SK-N-SH (cell line): Measurements from ENCODE around the gene CDH18.

Experiments used
- CTCF ChIP-seq: fragments of 200-600 bp; sonication (generic); IDR thresholded peaks from 2 replicates; pipeline ENCODE4 v1.6.1; 2017; ENCODE audit warnings: antibody characterized with exemption, mild to moderate bottlenecking, moderate library complexity
- ELF1 ChIP-seq: IDR thresholded peaks from 2 replicates; pipeline ENCODE4 v1.4.0; 2012
- EP300 ChIP-seq, 2 experiments: IDR thresholded peaks; 2 replicates each; pipeline versions ENCODE4 v1.4.0 to v1.6.1; 2012; ENCODE audit warnings: borderline replicate concordance in 1 of 2, low read depth in 1 of 2, low read length in 1 of 2
- FOXM1 ChIP-seq: IDR thresholded peaks from 2 replicates; pipeline ENCODE4 v1.4.0; 2012; ENCODE audit warnings: low read depth, mild to moderate bottlenecking
- JUND ChIP-seq: IDR thresholded peaks from 2 replicates; pipeline ENCODE4 v1.4.0; 2012
- MXI1 ChIP-seq: IDR thresholded peaks from 2 replicates; pipeline ENCODE4 v1.6.1; 2012; ENCODE audit warnings: mild to moderate bottlenecking, low read depth, low read length, improper control_type of control experiment
- PBX3 ChIP-seq: IDR thresholded peaks from 2 replicates; pipeline ENCODE4; 2012
- POLR2AphosphoS5 ChIP-seq: IDR thresholded peaks from 2 replicates; pipeline ENCODE4 v1.6.1; 2012; ENCODE audit warnings: low read depth, low read length
- REST ChIP-seq: IDR thresholded peaks from 2 replicates; pipeline ENCODE4 v1.6.1; 2012; ENCODE audit warnings: mild to moderate bottlenecking, low read depth, low read length, moderate library complexity
- SIN3A ChIP-seq: IDR thresholded peaks from 2 replicates; pipeline ENCODE4 v1.6.1; 2012; ENCODE audit warnings: low read depth, mild to moderate bottlenecking, low read length, moderate library complexity, borderline replicate concordance
- TEAD4 ChIP-seq: IDR thresholded peaks from 2 replicates; pipeline ENCODE4 v1.4.0; 2012; ENCODE audit warnings: mild to moderate bottlenecking, borderline replicate concordance; ENCODE audit not compliant: insufficient read depth
- USF1 ChIP-seq: IDR thresholded peaks from 2 replicates; pipeline ENCODE4 v1.4.0; 2012; ENCODE audit warnings: low read depth, borderline replicate concordance
- ZBTB33 ChIP-seq: IDR thresholded peaks from 2 replicates; pipeline ENCODE4 v1.4.0; 2012; ENCODE audit warnings: low read depth, borderline replicate concordance

GRCh38 chr5:19584131-19584530, 403.9 kb downstream of the CDH18 start:
- no peak for TF ChIP-seq CTCF
- TF ChIP-seq ZBTB33 = no peak
- no peak for TF ChIP-seq PBX3
- no peak for TF ChIP-seq FOXM1
- TF ChIP-seq EP300 (IDR thresholded peaks at IDR 0.05; ENCODE audit: borderline replicate concordance in 1 of 2, low read depth in 1 of 2, low read length in 1 of 2) = no peak
- TF ChIP-seq REST = no peak
- TF ChIP-seq MXI1 = no peak
- no peak for TF ChIP-seq USF1
- TF ChIP-seq JUND = no peak
- no peak for TF ChIP-seq TEAD4
- no peak for TF ChIP-seq ELF1
- TF ChIP-seq POLR2AphosphoS5 = no peak
- no peak for TF ChIP-seq SIN3A
